ENCODE data around the gene RASEF. TPM values are rescaled to one million over a fixed set of nuclear protein-coding genes. Genes with fewer than 3 reads are reported as not detected.

Gene RASEF
- total and polyA plus RNA-seq, 2 of the 4 experiments (the other 2 are of a cell fraction) = under 0.01 to 0.05 TPM

GRCh38 chr9:82957529-82958379 lies 105.2 kb downstream of the RASEF start:
- POLR2A ChIA-PET (ENCODE audit: unreplicated experiment) = no interaction called here
- Histone ChIP-seq H4K8ac (ENCODE audit: low read depth in 2 of 2, low read length in 2 of 2) (no peak overlapping the region), H3K9ac (ENCODE audit: low read depth, low read length) (no peak overlapping the region), H2AK5ac (ENCODE audit: low read depth, low read length) (no peak overlapping the region), H2AFZ (replicated peaks; ENCODE audit: low read length, poor library complexity) (no peak overlapping the region), H3K9me3 (ENCODE audit: control insufficient read depth, insufficient read depth, low read length) (no peaks in the 10 kb centered on the region), H3K23ac (ENCODE audit: low read depth, low read length) (no peak overlapping the region), H2BK5ac (ENCODE audit: low read depth, low read length, poor library complexity, severe bottlenecking) (no peak overlapping the region), H3K4me2 (ENCODE audit: low read depth, low read length) (no peak overlapping the region), H3K56ac (ENCODE audit: extremely low read depth, insufficient read depth, low read length) (no peak overlapping the region), H2BK15ac (ENCODE audit: low read depth, low read length) (no peak overlapping the region), H3K9me1 (ENCODE audit: insufficient read depth, low read length) (no peaks in the 10 kb centered on the region), H3K4me3 (ENCODE audit: insufficient read depth, low read depth, low read length) (no peak overlapping the region), H3K36me3 (ENCODE audit: control insufficient read depth, insufficient read depth, low read length) (no peaks in the 10 kb centered on the region), H4K20me1 (ENCODE audit: insufficient read depth, low read length) (no peaks in the 10 kb centered on the region), H3K79me1 (ENCODE audit: low read depth in 1 of 2, low read length in 2 of 2) (no peaks in the 10 kb centered on the region), H3K18ac (ENCODE audit: low read depth, low read length) (no peak overlapping the region), H4K91ac (ENCODE audit: insufficient read depth, low read depth, low read length) (no peak overlapping the region), H3K27me3 (ENCODE audit: control insufficient read depth, insufficient read depth, low read length) (no peaks in the 10 kb centered on the region; the same call in 1 of the 2 replicates), H3K27ac (ENCODE audit: insufficient read depth, low read length) (no peak overlapping the region), H3K4me1 (ENCODE audit: control insufficient read depth, insufficient read depth, low read length) (no peaks in the 10 kb centered on the region), H4K5ac (ENCODE audit: low read depth, low read length) (no peak overlapping the region), H3K14ac (replicated peaks; ENCODE audit: low read depth, low read length) (no peak overlapping the region), H3K4ac (ENCODE audit: low read depth, low read length) (no peak overlapping the region), H2BK20ac (ENCODE audit: low read depth, low read length) (no peak overlapping the region), H2BK120ac (ENCODE audit: low read depth, low read length) (no peak overlapping the region), H2AK9ac (replicated peaks; ENCODE audit: low read depth, low read length, poor library complexity) (no peak overlapping the region)
- intact Hi-C loops (cut with micrococcal nuclease) = no loop called here
- DNase-seq = no peak
- in situ Hi-C loops (cut with MboI; ENCODE audit: low sequenced_read_pairs) = loop anchor here (25.0 kb wide), 2 partner anchors 1245 to 1445 kb away; no protein-coding TSS in a partner anchor
- dilution Hi-C loops (cut with HindIII; ENCODE audit: low sequenced_read_pairs, unreplicated experiment) = no loop called here
- no TSS peak for BruUV-seq (replicated peaks)
- no peak for TF ChIP-seq SMC3 (IDR thresholded peaks at IDR 0.05; ENCODE audit: low read depth, low read length)
- no peak for TF ChIP-seq ELK1 (IDR thresholded peaks at IDR 0.05; ENCODE audit: borderline replicate concordance, low read depth, low read length)
- TF ChIP-seq, protein P1, sequence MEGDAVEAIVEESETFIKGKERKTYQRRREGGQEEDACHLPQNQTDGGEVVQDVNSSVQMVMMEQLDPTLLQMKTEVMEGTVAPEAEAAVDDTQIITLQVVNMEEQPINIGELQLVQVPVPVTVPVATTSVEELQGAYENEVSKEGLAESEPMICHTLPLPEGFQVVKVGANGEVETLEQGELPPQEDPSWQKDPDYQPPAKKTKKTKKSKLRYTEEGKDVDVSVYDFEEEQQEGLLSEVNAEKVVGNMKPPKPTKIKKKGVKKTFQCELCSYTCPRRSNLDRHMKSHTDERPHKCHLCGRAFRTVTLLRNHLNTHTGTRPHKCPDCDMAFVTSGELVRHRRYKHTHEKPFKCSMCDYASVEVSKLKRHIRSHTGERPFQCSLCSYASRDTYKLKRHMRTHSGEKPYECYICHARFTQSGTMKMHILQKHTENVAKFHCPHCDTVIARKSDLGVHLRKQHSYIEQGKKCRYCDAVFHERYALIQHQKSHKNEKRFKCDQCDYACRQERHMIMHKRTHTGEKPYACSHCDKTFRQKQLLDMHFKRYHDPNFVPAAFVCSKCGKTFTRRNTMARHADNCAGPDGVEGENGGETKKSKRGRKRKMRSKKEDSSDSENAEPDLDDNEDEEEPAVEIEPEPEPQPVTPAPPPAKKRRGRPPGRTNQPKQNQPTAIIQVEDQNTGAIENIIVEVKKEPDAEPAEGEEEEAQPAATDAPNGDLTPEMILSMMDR (conservative IDR thresholded peaks at IDR 0.05; ENCODE audit: low read depth, low read length) = no peak
- TF ChIP-seq RCOR1 (IDR thresholded peaks at IDR 0.05; ENCODE audit: insufficient replicate concordance, low read length) = no peak
- no peak for TF ChIP-seq RAD21 (IDR thresholded peaks at IDR 0.05; ENCODE audit: low read length)
- no peak for TF ChIP-seq MAZ (IDR thresholded peaks at IDR 0.05; ENCODE audit: borderline replicate concordance, low read depth, low read length)
- 20% methylated on average over 1 of the region's 7 CpGs; no CpG with 5 or more reads in 1 of the 2 experiments for WGBS, 2 experiments (ENCODE audit: extremely low coverage in 2 of 2, insufficient read length in 1 of 2)
- CTCF ChIA-PET = interaction anchor here (0.7 kb wide), 1 partner anchor 121 kb away, joined by 3 read pairs; no protein-coding TSS in a partner anchor
- no peak for ATAC-seq (ENCODE audit: low read depth)
